Measurements from ENCODE around the gene CDC14A. TPM values are rescaled to one million over a fixed set of nuclear protein-coding genes. Genes with fewer than 3 reads are reported as not detected.

Gene CDC14A
- total RNA-seq, 4 donors from 2014 or later: 6.6 to 12.2 (median 7.4) TPM

GRCh38 chr1:100358210-100358609, 5.9 kb downstream of the CDC14A start:
- intact Hi-C loops (cut with DNase I): no loop called here
- TF ChIP-seq CTCF (IDR thresholded peaks at IDR 0.05): peak in 2 of 3 experiments; percentile 7 to 26
- TF ChIP-seq POLR2AphosphoS5 (IDR thresholded peaks at IDR 0.05): no peak

DNA sequence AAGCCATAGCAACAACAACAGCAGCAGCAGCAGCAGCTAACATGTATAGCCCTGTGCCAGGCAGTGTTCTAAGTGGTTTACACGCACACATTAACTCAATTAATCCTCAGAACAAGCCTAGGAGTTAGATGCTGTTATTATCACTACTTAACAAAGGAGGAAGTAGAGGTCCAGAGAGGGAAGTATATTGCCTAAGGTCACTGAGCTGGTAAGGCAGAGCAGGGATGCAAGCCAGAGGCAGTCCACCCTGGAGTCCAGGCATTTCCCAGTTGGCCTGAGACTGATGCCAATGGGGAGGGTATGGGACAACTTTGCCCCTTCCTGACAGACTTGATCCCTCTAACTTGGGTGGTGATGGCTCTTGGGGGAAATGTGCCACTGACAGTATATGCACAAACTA, 6.8 kb downstream of the CDC14A start:
- no peak for DNase-seq (ENCODE audit: extremely low spot score)
- intact Hi-C loops (cut with DNase I): no loop called here
- WGBS: 50% methylated on average over 1 of the region's 1 CpG
- TF ChIP-seq POLR2AphosphoS5 (IDR thresholded peaks at IDR 0.05) (no peak), EP300 (IDR thresholded peaks at IDR 0.05) (no peak), CTCF (IDR thresholded peaks at IDR 0.05) (no peak), POLR2A (IDR thresholded peaks at IDR 0.05; ENCODE audit: low read depth) (no peak)
- peaks cover 57 to 76% (median 71%) of the 10 kb centered on the region in 4 donors for H3K4me1 ChIP-seq
- no peaks in the 10 kb centered on the region for H3K27me3 ChIP-seq
- H3K27ac ChIP-seq (replicated peaks in 1 of 4): peak overlapping the region in 3 of 4 donors; percentile 22 to 51 (median 30)
- H3K9me3 ChIP-seq: no peaks in the 10 kb centered on the region
- H3K36me3 ChIP-seq: peaks cover 0 to 5% (median 0%) of the 10 kb centered on the region in 4 donors
- H3K4me3 ChIP-seq: no peak overlapping the region

More at GRCh38 chr1:100358210-100358609, 5.9 kb downstream of the CDC14A start:
- WGBS: 44% methylated on average over 2 of the region's 2 CpGs
- no peak for DNase-seq (ENCODE audit: extremely low spot score)
- peak overlapping the region; percentile 55 to 68 (median 64) for H3K27ac ChIP-seq (replicated peaks in 1 of 4)
- H3K27me3 ChIP-seq: no peaks in the 10 kb centered on the region
- no peaks in the 10 kb centered on the region for H3K9me3 ChIP-seq
- no peak overlapping the region for H3K4me3 ChIP-seq
- peaks cover 0 to 5% (median 0%) of the 10 kb centered on the region in 4 donors for H3K36me3 ChIP-seq
- peaks cover 64 to 85% (median 80%) of the 10 kb centered on the region in 4 donors for H3K4me1 ChIP-seq

GRCh38 chr1:100360790-100361510, 8.6 kb downstream of the CDC14A start:
- intact Hi-C loops (cut with DNase I): no loop called here
- no peak for DNase-seq (ENCODE audit: extremely low spot score)
- peak overlapping the region; percentile 10 to 57 (median 42) for H3K27ac ChIP-seq (replicated peaks in 1 of 4)
- H3K9me3 ChIP-seq: no peaks in the 10 kb centered on the region
- TF ChIP-seq CTCF (IDR thresholded peaks at IDR 0.05) (no peak), POLR2AphosphoS5 (IDR thresholded peaks at IDR 0.05) (no peak), POLR2A (IDR thresholded peaks at IDR 0.05; ENCODE audit: low read depth) (no peak), EP300 (IDR thresholded peaks at IDR 0.05) (no peak)
- H3K4me1 ChIP-seq: peaks cover 42 to 61% (median 55%) of the 10 kb centered on the region in 4 donors
- WGBS: 28% methylated on average over 2 of the region's 2 CpGs
- H3K27me3 ChIP-seq: no peaks in the 10 kb centered on the region
- no peak overlapping the region for H3K4me3 ChIP-seq
- H3K36me3 ChIP-seq: peaks cover 0 to 5% (median 0%) of the 10 kb centered on the region in 4 donors

DNA sequence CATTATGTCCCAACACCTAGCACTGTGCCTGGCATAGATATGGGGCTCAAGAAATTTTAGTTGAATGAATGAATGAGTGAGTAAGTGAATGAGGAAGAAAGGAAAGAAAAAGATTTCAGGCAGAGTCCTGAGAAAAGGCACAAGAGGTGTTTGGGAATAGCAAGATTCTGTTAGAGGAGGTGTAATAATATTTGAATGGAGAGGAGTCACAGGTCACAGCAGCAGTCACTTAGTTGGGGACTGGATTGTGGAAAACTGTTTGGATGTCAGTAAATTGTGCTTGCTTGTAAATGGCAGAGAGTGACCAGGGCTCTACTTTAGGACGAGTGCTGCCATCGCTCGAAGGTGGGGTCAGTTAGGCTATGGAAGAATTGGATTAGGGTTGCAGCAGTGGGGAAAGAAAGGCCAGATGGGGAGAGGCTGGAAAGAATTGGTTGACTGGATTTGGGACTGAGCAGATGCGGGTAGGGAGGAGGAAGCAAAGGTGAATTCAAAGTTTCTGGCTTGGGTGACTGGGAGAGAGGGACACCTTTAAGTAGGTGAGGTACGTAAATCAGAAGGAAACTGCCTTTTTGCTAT, 9.3 kb downstream of the CDC14A start:
- Histone ChIP-seq H3K4me1 (peaks cover 42 to 54% (median 52%) of the 10 kb centered on the region in 4 donors), H3K27me3 (no peaks in the 10 kb centered on the region), H3K4me3 (no peak overlapping the region), H3K36me3 (peaks cover 0 to 5% (median 0%) of the 10 kb centered on the region in 4 donors), H3K9me3 (no peaks in the 10 kb centered on the region), H3K27ac (replicated peaks in 1 of 4) (peak overlapping the region; percentile 10 to 43 (median 31))
- intact Hi-C loops (cut with DNase I): no loop called here
- WGBS: 86% methylated on average over 5 of the region's 5 CpGs
- TF ChIP-seq POLR2AphosphoS5 (IDR thresholded peaks at IDR 0.05) (no peak), POLR2A (IDR thresholded peaks at IDR 0.05; ENCODE audit: low read depth) (no peak), CTCF (IDR thresholded peaks at IDR 0.05) (no peak), EP300 (IDR thresholded peaks at IDR 0.05) (no peak)
- DNase-seq (ENCODE audit: extremely low spot score): no peak
